HTR-8/SVneo (cell line): Measurements from ENCODE around the gene KIF25.

Experiments
- DNase-seq: peaks from one replicate; pipeline ENCODE4 v3.0.0; 2011; ENCODE audit warnings: low spot score, mixed read lengths; ENCODE audit not compliant: insufficient read length
- FAIRE-seq: peaks from 2 replicates; lab custom pipeline; 2011; peaks lifted over from hg19 to GRCh38; lab: Jason Lieb, UNC

Gene KIF25

DNA sequence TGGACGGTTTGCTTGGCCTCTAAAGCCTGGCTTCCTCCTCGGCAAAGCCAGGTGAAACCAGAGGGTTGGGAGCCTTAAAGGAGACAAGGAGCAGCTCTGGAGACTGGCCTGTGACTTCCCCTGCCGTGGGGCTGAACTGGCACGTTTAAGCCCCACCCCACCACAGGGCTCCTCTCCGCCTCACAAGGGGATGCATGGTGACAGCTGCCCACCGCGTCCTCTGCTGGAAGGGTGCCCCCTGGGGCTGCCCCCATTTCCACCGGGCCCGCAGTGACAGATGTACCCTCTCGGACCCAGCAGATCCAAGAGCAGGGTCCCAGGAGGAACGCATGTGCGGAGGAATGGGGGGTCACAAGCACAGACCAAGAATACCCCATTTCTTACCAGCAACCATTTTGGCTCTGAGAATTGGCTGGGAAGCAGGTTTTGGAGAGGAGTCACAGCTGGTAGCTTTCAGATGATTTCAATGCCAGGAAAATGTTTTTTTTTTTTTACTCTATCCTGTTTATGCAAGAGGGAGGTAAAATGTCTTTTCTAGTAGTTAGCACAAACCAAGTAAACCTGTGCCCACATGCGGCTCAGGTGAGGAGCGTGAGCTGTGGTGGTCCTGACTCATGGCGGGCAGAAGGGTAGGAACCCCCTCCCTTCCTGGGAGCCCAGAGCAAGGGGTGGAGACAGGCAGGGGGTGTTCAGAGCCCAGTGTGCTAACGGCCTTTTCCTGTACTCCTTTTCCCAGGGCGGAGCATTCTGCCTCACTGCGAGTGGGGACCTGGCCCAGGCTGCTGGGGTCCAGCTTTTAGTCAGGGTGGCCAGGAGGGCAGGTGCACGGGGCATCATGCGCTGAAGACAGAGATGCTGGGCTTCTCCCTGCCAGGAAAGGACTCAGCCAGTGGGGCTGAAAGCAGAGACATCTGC lies 48.5 kb downstream of the KIF25 start:
- DNase-seq, result no peak
- FAIRE-seq, result no peak

DNA sequence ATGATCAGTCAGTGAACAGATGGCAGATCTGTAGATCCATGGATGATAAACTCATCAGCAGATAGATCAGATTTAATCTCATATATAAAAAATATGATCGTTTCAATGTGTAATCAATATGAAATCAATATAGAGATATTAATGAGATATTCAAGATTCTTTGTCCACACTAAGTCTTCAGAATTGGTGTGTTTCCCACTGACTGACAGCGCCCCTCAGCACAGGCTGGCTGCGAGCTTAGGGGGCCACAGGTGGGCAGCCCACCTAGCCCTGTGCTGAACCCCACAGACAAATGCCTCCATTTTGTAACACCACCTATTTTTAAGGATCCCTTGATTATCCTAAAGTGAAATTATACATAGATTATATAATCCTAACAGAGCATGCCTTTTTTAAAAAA lies 49.2 kb downstream of the KIF25 start:
- no peak for DNase-seq
- no peak for FAIRE-seq

DNA sequence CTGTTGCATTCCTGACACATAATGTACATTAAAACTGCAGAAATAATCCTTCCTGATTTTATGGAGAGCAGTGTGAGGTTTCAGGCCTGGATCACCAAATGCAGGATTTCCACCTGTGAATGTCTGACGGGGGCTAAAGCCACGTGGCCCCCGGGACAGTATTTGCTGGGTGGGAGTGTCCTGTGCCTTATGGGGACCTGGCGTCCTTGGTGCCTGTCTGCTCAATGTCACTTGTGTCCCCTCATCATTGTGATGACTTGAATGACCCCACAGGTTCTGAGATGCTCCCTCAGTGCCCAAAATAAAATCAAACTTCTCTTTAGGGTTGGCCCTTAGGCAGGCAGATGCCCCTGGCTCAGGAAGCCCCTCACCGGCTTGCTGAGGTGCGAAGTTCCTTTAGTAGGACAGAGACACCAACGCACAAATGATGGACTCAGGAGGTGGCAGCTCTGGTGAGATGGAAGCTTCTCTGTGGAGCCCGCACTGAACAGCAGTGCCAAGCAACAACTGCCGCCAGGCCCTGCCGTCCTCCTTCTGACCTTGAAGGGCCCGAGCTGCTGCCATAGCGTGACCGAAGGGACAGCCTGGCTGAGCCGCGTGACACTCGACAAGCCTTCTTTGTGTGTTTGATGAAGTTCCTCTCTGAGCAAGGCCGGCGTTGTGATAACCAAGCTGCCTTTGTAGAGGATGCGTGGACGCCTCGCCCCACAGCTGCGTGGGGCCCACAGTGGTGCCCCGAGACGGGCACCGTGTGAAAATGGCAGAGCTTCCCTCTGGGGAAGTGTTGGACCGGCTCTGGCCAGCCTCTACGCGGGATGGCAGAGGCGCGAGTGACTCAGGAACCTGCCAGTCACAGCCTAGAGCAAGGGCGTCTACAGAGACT lies 50.6 kb downstream of the KIF25 start:
- DNase-seq (no peak), FAIRE-seq (no peak)

DNA sequence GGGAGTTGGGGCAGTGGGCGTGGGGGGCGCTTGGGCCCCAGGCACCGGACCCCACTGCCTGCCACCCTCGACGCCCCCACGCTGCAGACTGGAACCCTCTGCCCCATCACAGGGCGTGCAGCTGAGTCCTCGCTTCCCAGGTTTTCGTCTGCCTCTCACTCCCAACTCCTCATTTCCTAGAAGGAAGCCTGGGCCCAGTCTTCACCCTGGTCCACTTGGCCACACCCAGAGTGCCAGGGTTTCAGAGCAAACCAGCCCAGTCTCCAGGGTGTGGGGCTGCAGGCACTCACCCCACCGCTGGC lies 51.2 kb downstream of the KIF25 start:
- FAIRE-seq, result no peak
- DNase-seq, result no peak

DNA sequence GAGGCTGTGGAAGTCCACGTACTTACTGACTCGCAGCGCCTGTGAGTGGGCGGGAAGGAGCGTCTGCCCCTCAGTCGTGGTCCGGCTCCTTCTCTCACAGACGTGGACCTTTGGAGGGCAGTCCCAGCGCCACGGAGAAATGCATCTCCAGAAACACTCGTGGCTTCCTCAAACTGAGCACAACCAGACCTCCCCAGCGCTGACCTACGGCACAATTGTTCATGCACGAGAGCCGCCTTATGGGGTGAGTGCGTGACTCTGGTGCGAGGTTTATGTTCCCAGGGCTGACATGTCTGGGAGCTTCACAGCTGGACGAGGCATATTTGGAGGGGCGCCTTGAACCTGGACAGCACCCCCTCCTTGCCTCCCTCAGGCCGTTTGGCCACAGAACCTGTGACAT lies 51.8 kb downstream of the KIF25 start:
- FAIRE-seq (no peak), DNase-seq (no peak)

DNA sequence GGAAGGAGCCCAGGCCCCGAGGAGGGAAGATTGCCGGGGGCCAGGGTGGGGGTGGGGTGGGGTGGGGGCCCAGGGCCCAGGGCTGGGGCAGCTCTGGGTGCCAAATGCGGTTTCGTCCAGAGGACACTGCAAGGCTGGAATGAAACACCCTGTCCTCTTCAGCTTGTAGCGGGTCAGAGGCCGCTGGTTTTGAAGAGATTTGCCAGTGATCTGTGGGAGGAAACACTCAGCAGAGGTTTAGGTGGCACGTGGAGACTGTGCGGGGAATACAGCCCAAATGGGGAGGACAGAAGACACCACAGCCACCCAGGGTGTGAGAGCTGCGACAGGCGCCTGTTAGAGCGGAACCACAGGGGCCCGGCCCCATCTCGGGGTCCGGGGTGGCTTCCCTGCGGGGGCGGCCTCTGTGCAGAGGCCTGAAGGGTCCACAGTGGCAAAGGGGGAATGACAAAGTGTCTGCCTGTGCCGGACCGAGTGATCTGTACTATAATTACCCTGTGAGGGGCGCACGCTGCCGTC lies 52.3 kb downstream of the KIF25 start:
- FAIRE-seq (no peak), DNase-seq (no peak)

DNA sequence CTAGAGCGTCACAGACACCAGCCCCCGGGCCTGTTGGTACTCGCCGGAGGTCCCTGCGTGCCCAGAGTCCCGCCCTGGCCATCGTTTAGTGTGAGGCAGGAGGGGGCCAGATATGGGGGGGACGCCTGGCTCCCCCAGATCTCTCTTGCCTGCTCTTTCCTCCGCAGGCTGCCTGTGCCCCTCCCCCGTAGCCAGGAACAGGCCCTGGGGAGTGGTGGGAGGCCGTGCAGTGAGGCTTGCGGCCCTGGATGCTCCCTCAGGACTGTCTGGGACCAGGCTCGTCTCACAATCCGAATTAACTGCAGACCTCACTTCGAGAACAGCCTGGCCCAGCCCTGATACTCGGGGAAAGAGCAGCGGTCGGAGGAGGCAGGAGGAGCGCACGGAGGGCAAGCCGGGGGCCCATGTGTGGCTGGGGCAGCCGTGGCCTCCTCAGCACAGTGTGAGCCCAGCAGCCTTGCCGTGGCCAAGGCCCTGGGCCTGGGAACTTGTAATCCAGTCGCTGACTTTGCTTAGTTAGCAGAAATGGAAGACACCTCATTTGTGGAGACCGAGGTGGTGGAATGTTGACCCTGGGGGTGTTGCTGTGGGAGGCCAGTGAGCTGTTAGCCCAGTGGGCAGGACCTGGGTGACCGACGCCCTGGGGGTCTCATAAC lies 52.9 kb downstream of the KIF25 start:
- FAIRE-seq, result no peak
- DNase-seq, result no peak

DNA sequence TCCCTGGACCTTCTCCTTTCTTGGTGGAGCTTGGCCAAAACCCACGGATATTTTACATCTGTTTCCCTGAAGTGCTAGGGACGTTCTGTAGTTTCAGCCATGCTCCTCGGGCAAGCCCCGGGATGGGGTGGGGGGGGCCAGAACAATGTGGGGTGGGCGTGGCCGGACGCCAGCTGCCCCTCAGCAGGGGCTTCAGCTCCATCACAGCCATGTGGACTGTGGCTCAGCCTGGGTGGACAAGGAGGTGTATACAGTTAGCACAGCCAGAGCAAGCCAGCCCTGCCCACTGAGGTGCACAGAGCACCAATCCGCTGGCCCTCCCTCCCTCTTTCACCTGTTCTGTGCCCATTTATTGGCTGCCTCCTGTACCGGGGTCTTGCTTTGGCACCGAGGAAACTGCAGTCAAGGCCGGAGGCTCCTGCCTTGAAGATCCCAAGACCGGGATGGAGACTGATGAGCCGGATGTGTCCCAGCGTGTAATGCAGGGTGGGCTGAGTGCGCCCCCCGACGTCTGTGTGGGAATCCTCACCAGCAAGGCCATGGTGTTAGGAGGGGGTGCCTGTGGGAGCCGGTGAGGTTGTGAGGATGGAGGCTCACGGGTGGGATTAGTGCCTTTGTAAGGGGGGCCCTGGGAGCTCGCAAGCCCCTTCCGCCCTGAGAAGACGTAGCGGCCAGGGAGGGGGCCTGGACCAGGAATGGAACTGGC lies 53.6 kb downstream of the KIF25 start:
- no peak for DNase-seq
- no peak for FAIRE-seq

DNA sequence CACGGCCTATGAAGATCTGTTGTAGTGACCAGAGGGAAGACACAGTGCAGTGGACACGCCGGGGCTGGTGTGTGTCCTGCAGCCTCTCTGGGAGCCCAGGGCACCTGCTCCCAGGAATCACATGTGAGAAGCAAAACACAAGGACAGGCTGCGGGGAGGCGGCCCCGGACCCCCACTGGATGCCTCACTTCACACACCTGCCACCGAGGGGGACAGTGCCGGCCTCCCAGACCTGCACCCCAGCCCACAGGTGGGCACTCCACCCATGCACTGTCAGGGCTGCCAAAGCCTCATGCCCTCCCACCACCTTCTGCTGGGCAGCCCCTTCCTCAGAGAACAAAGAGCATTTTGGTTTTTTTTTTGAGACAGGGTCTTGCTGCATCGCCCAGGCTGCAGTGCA lies 54.2 kb downstream of the KIF25 start:
- FAIRE-seq (no peak), DNase-seq (no peak)

DNA sequence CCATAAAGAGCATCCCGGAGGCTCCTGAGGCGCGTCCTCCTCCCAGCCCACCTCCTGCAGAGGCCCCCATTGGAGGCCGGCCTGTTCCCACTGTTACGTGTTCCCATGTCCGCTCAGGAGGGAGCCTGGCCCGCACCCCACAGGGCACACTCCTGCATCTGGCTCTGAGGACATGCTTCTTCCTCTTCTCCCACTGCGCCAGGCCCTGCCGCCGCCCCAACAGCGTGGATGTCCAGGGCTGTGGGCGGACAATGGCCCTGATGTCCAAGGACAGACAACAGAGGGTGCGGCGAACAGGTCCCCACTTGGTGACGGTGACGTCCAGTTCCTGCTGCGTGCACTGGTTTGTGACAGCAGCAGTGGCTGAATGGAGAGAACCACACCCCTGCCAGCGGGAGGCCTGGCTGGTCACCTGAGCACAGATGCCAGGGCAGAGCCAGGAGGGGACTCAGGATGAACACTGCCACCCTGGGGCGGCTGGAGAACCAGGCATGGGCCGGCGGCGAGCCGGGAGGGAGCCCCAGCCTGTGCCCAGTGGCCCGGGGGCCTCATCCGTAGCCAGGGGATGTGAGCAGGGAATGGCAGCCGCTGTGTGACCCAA lies 54.9 kb downstream of the KIF25 start:
- DNase-seq (no peak), FAIRE-seq (no peak)

DNA sequence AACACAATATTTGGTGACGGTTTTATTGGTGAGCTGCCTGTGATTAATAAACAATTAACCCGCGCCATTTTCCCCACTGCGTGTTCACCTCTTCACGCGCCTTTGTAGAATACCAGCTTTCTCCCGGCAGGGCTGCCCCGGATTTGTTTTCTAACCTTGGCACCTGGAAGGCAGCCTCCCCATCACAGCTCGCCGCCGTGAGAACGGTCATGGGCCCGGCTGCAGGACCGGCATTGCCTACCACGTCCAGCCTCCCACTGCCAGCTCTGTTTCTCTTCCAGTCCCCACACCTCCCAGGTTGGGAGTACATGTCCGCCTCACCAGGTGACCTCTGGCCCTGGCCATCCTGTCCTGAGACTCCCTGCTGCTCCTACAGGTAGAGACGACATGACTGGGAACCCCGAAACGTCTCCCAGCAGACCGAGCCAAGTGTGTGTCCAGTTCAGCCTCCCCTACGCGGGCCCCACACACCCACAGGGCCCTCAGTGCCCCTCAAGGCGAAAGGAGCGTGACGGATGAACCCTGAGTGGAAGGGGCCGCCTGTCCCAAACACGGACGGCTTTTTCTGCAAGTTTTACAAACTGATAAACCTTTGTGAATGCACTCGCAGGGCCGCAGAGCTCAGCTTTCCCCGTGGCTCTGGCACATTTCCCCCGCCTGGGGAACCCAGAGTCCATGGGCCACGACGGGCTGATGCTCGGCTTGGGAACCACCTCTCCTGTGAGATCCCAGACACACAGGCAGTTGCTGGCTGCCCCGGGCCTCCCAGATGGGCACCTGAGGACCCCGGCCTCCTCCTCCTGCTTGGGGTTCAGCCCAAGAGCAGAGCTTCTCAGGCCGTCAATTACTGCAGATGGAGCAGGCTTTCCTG lies 55.9 kb downstream of the KIF25 start:
- FAIRE-seq (no peak), DNase-seq (no peak)

DNA sequence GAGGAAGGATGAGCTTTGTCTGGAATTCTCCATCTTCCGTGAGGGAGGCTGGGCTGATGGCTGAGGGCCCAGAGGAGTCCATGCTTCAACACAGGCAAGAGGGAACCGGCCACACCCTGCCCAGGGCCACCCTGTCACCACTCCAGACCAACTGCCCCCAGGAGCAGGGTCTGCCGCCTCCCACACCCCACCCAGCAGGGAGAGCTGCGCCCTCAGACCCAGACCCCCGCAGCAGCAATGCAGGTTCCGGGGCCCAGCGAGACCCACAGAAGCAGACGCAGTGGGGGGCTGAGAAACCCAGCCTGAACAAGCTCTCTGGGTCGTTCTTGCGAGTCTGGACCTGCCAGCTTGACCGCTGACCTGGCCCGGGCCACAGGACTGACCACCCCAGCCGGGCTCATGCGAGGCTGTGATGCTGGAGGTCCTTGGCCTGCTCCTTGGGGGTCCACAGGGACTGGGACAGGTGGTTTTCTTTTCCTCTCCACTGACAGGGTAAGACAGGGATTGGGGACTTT lies 56.5 kb downstream of the KIF25 start:
- DNase-seq (no peak), FAIRE-seq (no peak)

DNA sequence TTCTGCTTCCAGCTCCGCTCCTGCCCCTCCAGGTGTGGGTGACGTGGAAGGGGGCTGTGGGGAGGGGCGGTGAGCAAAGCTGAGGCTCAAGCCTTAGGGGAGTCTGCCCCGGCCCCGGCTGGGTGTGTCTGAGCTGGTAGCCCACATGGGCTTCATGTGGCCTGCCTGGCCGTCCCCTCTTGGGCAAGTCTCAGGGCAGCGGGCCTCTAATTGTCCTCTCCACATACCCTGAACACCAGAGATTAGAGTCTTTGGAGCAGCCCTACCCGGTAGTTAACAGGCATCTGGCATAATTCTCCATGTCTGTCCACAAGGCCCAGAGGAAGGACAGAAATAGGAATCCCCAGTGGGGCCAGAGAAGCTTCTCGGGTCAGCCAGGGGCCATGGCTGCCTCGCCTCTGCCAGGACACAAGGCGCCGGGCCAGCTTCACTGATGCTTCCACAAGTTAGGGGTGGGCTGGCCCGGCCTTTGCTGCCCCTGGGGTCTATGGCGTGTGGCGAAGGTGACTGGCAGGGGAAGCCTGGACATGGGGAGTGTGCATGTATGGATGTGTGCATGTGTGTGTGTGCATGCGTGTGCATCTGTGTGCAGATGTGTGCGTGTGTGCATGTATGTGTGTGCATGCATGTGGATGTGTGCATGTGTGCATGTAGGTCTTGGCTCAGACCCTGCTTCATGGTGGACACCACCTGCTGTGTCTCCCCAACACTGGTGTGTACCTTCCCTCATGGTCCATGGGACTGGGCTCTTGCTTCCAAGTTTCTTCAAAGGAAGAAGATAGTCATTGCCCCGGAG lies 57.5 kb downstream of the KIF25 start:
- FAIRE-seq (no peak), DNase-seq (no peak)

DNA sequence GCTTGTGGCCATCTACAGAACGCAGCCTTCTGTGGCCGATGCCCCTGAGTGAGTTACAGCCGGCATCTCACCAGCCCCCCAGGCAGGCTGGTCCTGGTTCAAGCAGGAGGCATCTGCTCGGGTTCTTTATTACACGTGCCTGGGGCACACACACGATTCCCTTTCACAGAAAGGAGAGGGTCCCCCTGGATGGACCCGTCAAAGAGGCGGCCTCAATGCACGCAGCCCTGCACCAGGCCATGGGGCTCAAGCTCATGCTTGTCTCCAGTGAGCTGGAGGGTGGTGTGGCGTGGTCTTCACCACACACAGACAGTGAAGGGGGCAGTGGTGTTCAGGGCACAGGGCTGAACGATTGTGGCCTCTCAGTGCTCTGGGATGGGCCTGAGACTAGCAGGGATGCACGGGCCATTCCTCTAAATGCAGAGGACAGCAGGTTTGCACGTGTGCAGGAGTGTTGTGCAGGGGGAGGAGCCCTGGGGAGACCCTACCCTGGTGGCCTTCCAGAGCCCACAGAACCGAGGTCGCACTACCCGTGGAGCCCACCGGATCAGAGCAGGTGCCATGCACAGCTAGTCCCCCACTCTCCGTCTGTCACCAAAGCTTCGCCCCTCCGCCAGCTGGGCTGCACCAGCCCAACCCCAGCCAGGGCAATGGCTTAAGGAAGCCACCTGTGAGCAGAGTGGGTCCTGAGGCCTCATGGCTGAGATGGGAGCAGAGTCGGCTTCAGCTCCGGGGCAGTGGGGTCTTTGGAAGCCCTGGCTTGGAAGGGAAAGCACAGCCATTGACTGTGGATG lies 58.4 kb downstream of the KIF25 start:
- FAIRE-seq, result no peak
- no peak for DNase-seq

DNA sequence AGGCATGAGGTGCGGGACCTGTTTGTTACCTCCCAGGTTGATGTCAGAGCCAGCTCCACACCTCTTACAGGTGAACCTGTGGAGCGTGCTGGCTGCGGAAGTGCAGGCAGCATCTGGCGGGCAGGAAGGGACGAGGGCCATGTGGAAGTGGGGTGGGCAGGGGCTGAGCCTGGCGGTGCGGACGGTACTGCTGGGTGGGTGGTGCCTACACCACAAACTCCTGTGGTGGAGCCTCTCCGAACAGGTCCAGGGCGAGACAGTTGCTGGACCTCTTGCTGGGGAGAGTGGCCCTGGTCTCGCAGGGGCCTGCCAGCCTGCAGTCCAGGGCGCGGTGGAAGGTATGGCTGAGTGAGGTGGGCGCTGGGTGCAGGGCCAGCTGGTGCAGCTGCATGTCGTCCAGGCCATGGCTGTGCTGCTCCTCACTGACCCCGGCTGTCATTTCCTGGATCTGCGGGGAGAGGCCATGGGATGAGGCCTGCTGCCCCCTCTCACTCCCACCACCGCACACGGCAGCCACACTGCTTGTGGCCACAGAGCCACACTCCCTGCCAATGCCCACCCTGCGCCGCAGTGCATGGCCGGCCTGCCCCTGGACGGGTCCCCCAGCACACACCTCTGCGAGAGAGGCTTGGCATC lies 59.5 kb downstream of the KIF25 start:
- FAIRE-seq (no peak), DNase-seq (no peak)

DNA sequence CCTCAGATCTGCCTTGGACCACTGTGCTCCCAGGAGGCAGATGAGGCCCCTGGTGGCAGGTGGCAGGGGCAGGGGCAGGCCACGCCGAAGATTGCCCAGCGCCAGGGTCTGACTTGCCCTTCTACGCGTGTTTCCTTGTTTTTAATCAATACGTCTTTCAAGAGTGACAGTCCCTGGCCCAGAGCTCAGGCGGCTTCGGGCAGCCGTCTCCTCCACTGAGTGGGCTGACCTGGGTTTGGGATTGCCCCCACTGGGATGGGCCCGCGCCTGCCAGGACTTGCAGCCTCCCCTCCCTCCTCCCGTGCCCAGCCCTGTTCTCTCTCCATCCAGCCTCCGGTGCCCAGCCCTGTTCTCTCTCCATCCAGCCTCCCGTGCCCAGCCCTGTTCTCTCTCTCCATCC lies 60.4 kb downstream of the KIF25 start:
- DNase-seq (no peak), FAIRE-seq (no peak)
